ENCODE data around the gene PIPOX.

PIPOX gene

DNA sequence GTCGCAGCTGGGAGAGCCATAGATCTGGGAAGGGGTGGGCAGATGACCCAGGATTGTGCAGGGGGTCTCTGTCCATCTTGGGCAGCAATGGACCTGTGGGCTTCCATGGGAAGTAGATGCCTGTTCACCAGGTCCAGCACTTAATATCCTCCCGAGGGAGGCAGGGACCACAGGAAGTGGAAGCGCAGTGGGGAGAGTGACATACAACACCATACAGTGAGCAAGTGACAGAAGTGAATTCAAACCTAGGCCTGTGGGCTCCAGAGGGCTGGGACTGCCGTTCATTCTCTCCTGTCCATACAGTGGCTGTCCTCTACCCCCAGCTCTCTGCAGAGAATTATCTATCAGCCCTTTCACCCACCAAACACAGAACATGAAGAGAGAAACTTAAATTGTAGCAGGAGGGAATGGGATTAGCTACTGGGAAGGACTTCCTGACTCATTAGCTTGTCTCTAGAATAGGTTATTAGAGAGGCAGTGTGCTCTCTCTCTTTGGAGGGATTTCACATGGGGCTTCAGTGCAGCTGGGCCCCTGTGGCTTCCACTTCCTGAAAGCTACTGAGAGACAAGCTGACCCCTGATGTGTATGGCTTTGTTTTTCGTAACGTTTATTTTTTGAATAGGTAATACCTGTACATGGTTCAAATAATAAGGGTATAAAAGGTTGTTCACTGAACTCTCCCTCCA lies 24.0 kb upstream of the PIPOX start:
- no peak overlapping the region for H3K4me3 ChIP-seq (ENCODE audit: low read depth, low read length)
- TF ChIP-seq, protein P1, sequence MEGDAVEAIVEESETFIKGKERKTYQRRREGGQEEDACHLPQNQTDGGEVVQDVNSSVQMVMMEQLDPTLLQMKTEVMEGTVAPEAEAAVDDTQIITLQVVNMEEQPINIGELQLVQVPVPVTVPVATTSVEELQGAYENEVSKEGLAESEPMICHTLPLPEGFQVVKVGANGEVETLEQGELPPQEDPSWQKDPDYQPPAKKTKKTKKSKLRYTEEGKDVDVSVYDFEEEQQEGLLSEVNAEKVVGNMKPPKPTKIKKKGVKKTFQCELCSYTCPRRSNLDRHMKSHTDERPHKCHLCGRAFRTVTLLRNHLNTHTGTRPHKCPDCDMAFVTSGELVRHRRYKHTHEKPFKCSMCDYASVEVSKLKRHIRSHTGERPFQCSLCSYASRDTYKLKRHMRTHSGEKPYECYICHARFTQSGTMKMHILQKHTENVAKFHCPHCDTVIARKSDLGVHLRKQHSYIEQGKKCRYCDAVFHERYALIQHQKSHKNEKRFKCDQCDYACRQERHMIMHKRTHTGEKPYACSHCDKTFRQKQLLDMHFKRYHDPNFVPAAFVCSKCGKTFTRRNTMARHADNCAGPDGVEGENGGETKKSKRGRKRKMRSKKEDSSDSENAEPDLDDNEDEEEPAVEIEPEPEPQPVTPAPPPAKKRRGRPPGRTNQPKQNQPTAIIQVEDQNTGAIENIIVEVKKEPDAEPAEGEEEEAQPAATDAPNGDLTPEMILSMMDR (IDR thresholded peaks at IDR 0.05; ENCODE audit: insufficient read depth, low read depth, low read length, missing control alignments): no peak
- no peak for DNase-seq (ENCODE audit: low read depth)

DNA sequence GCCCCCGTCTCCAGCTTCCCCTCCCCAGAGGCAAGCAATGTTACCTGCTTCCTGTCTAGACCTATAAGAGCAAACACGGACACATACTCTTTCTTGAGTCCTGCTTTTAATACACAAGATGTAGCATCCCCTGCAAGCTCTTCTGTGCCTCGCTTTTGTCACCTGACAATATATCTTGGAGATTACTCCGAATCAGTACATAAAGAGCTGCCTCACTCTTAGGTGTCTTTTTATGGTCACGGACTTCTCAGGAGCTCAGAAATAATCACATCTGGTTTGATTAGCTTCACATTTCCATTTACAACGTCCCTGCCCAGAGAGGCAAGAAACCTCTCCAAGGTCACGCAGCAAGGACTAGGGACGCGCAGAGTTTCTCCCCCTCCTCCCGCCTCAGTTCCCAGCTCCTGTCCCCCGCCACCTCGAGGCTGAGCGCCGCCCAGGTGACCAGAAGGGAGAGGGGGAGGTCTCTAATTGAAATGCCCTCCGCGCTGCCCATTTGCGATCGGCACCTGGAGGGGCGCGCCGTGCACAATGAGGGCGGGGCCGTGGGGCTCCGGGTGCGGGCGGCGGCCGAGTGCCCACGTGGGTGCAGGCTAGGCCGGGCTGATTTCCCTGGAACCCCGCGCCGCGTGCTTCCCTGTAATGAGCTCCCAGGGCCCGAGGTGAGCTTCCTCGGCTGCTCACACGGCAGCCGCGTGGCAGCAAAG lies 23.3 kb upstream of the PIPOX start:
- H3K4me3 ChIP-seq (ENCODE audit: low read depth, low read length): no peak overlapping the region
- TF ChIP-seq, protein P1 (IDR thresholded peaks at IDR 0.05; ENCODE audit: insufficient read depth, low read depth, low read length, missing control alignments): no peak
- no peak for DNase-seq (ENCODE audit: low read depth)

DNA sequence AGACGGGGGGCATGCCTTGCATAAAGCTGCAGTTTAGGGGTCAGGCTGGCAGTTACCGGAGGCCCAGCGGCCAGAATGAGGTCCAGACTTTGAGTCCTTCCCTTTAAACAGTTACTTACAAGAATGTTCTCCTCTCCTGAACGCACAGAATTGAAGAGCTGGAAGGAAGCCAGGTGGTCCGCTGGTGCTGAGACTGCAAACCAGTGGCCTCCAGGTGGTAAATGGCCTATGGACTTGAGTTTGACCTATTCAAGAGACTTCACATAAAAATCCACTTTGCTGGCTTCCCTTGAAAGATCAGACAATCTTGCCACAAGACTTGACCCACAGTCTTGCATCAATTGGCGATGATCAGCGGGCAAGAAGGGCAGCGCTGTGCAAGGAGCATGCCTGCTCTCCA lies 22.4 kb upstream of the PIPOX start:
- TF ChIP-seq, protein P1 (IDR thresholded peaks at IDR 0.05; ENCODE audit: insufficient read depth, low read depth, low read length, missing control alignments): no peak
- DNase-seq (ENCODE audit: low read depth): no peak
- no peak overlapping the region for H3K4me3 ChIP-seq (ENCODE audit: low read depth, low read length)

DNA sequence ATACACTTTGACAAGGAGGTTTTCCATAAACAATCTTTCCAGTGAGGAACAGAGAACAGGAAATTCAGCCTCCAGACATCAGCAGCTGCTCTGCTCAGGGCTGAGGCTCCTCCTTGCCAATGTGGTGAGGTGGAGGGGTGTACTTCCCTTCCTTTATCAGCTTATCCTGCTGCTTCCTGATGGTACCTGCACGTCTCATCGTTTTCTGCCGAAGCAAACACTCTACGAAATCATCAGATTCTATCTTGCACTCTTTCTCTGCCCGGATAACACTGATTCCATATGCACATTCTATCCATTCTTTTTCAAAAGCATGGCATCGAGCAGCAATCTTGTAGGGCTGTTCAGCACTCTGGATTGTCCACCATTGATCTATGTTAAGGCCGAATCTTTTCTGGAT lies 21.7 kb upstream of the PIPOX start:
- H3K4me3 ChIP-seq (ENCODE audit: low read depth, low read length): no peak overlapping the region
- no peak for DNase-seq (ENCODE audit: low read depth)
- TF ChIP-seq, protein P1 (IDR thresholded peaks at IDR 0.05; ENCODE audit: insufficient read depth, low read depth, low read length, missing control alignments): no peak

DNA sequence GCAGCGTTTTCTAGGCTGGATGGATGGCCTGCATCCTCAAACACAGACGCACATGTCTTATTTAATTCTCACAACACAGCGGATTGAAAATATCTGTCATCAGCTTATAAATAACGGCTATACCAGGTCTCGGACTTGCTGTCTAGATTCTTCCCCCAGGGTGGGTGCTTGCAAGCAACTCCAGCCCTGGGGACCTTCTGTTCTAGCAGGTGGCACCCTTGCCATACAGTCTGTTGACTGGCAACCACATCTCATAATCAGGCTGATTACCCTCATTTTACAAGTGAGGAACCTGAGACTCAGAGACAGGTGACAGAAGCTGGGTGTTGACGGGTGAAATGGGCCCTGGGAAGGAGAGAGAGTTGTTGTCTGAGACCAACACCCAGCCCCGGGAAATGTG lies 20.9 kb upstream of the PIPOX start:
- DNase-seq (ENCODE audit: low read depth): no peak
- TF ChIP-seq, protein P1 (IDR thresholded peaks at IDR 0.05; ENCODE audit: insufficient read depth, low read depth, low read length, missing control alignments): no peak
- no peak overlapping the region for H3K4me3 ChIP-seq (ENCODE audit: low read depth, low read length)

DNA sequence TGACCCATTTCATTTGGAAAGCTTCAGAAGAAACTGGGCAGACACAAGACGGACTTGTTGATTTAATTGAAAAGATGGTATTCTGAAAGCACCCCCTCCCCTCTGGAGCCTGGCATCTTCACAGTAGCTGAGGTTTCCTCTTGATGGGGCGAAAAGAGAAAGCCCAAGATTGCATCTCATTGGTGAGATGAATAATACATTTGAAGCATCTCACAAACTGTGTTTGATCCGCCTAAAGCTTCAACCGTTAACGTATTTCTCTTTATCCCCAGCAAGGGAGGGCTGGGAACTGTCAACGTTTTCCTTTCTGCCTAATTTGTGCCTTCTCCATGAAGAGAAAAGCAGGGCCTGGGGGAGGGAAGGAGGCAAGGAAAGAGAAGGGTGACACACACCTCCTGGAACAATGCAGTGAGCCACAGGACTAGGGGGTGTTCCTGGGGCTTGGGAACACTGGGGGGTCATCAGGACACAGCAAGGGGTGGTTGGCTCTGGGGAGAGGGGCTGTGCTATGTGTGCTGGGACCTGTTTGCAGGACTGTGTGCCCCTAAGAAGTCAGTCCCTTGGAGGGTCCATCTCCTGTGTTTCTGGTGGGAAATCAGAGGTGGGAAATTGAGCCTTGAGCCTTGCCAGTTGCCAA lies 18.5 kb upstream of the PIPOX start:
- DNase-seq (ENCODE audit: low read depth): no peak
- H3K4me3 ChIP-seq (ENCODE audit: low read depth, low read length): no peak overlapping the region
- TF ChIP-seq, protein P1 (IDR thresholded peaks at IDR 0.05; ENCODE audit: insufficient read depth, low read depth, low read length, missing control alignments): no peak
